Prostate gland (tissue), 2 donors: ENCODE data around the gene OR10K1. TPM values are rescaled to one million over a fixed set of nuclear protein-coding genes. Genes with fewer than 3 reads are reported as not detected.

Experiments used
- DNase-seq: peaks from one replicate; pipeline ENCODE4 v3.0.0-alpha.2; 2019; ENCODE audit warnings: low spot score
- H3K27ac ChIP-seq, 2 donors: fragments of 200-600 bp; sonication (generic); 2 replicates each; pipeline ENCODE4 v1.5.1; 2017 to 2019
- H3K27me3 ChIP-seq: fragments of 200-600 bp; sonication (generic); replicated peaks from 2 replicates; pipeline ENCODE4 v1.5.1; 2019; ENCODE audit not compliant: insufficient read depth
- H3K36me3 ChIP-seq, 2 donors: fragments of 200-600 bp; sonication (generic); 1 replicate in 1 of 2; 2 replicates in 1 of 2; pipeline versions ENCODE4 v1.5.1 to v1.8.1; 2017 to 2019
- H3K4me1 ChIP-seq: fragments of 200-600 bp; sonication (generic); replicated peaks from 2 replicates; pipeline ENCODE4 v1.5.1; 2019
- H3K4me3 ChIP-seq, 2 donors: fragments of 200-600 bp; sonication (generic); 2 replicates each; pipeline ENCODE4 v1.5.1; 2017 to 2019
- H3K9me3 ChIP-seq: fragments of 200-600 bp; sonication (generic); 2 replicates; pipeline ENCODE4 v1.5.1; 2017
- CTCF ChIP-seq, 4 experiments: fragments of 200-600 bp in 2 of 4; fragments of 450-650 bp in 2 of 4; sonication (generic) in 2 of 4; IDR thresholded peaks; 1 replicate in 3 of 4; 2 replicates in 1 of 4; pipeline ENCODE4 v1.5.1; 2016 to 2019; ENCODE audit warnings: antibody characterized with exemption in 4 of 4, mild to moderate bottlenecking in 2 of 4, moderate library complexity in 2 of 4
- POLR2A ChIP-seq: fragments of 450-650 bp; IDR thresholded peaks from one replicate; pipeline ENCODE4 v1.6.1; 2016; ENCODE audit warnings: antibody characterized with exemption, mild to moderate bottlenecking
- POLR2AphosphoS5 ChIP-seq: sonication (generic); formaldehyde crosslinking; IDR thresholded peaks from one replicate; pipeline ENCODE4 v1.6.1; 2017; ENCODE audit warnings: antibody characterized with exemption
- WGBS: methylation state at CpG from one replicate; pipeline ENCODE4 v1.1.5; 2018; 5-methylcytosine and 5-hydroxymethylcytosine counted together
- intact Hi-C: fragments of 100-400 bp; cut with DNase I; formaldehyde crosslinking; loops from one replicate; pipeline ENCODE4 v1.14.2; 2022
- total RNA-seq, 2 donors: library from RNA; depleted of rRNA; stranded (reverse); fragments of >200 nt; gene quantifications; one replicate each; pipeline ENCODE4 v1.1.0, GENCODE V29; 2016

Gene OR10K1
- total RNA-seq, 2 donors from 2014 or later = not detected

- no peak overlapping the region for H3K27ac ChIP-seq
- no peaks in the 10 kb centered on the region for H3K27me3 ChIP-seq
- H3K9me3 ChIP-seq = no peaks in the 10 kb centered on the region
- H3K4me3 ChIP-seq = no peak overlapping the region
- TF ChIP-seq POLR2AphosphoS5 = no peak
- TF ChIP-seq CTCF (IDR thresholded peaks at IDR 0.05) = no peak
- no peak for TF ChIP-seq POLR2A
- intact Hi-C loops = no loop called here
- H3K4me1 ChIP-seq = no peaks in the 10 kb centered on the region
- no peak for DNase-seq
- no peaks in the 10 kb centered on the region for H3K36me3 ChIP-seq
Observed at GRCh38 chr1:158457246-158457645, 4.4 kb upstream of the OR10K1 start.

- Histone ChIP-seq H3K27ac (no peak overlapping the region), H3K9me3 (no peaks in the 10 kb centered on the region), H3K4me1 (no peaks in the 10 kb centered on the region), H3K4me3 (no peak overlapping the region), H3K27me3 (no peaks in the 10 kb centered on the region), H3K36me3 (no peaks in the 10 kb centered on the region)
- no peak for TF ChIP-seq CTCF (IDR thresholded peaks at IDR 0.05)
- no peak for TF ChIP-seq POLR2A
- TF ChIP-seq POLR2AphosphoS5 = no peak
- intact Hi-C loops = no loop called here
- DNase-seq = no peak
Observed at GRCh38 chr1:158458263-158458662, 3.4 kb upstream of the OR10K1 start.

GRCh38 chr1:158471920-158472319, 10.3 kb downstream of the OR10K1 start, which contains the start of gene OR10R2:
TSS of gene OR10R2 (plus strand) at chr1:158472220. CDS start at chr1:158472326, 106 bp downstream.
- intact Hi-C loops = no loop called here
- no peaks in the 10 kb centered on the region for H3K9me3 ChIP-seq
- no peak for TF ChIP-seq POLR2AphosphoS5
- TF ChIP-seq POLR2A = no peak
- no peak for TF ChIP-seq CTCF (IDR thresholded peaks at IDR 0.05)
- DNase-seq = no peak
- H3K27ac ChIP-seq = no peak within 1 kb of the TSS
- no peak within 1 kb of the TSS for H3K4me3 ChIP-seq
- no peaks in the 10 kb centered on the region for H3K36me3 ChIP-seq
- no peaks in the 10 kb centered on the region for H3K4me1 ChIP-seq
- H3K27me3 ChIP-seq = no peaks in the 10 kb centered on the region

DNA sequence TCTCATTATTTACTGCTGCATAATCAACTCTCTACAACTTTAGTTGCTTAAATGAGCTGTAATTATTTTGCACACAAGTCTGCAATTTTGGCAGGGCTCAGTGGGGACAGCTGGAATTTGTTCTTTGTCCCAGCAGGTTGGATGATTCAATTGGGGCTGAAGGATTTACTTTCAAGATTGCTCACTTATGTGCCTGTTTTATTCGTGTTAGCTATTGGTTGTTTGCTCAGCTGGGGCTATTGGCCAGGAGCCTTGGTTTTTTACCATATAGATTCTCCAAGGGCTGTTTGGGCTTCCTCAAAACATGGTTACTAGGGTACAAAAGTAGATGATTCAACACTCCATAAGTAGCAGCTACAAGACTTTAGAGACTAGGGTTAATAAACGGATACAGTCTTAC, 23.8 kb downstream of the OR10K1 start:
- Histone ChIP-seq H3K4me1 (no peaks in the 10 kb centered on the region), H3K9me3 (no peaks in the 10 kb centered on the region), H3K36me3 (no peaks in the 10 kb centered on the region), H3K27me3 (no peaks in the 10 kb centered on the region), H3K4me3 (no peak overlapping the region), H3K27ac (no peak overlapping the region)
- 31% methylated on average over 2 of the region's 2 CpGs for WGBS
- intact Hi-C loops = no loop called here
- TF ChIP-seq POLR2A (no peak), POLR2AphosphoS5 (no peak), CTCF (IDR thresholded peaks at IDR 0.05) (no peak)
- DNase-seq = no peak

DNA sequence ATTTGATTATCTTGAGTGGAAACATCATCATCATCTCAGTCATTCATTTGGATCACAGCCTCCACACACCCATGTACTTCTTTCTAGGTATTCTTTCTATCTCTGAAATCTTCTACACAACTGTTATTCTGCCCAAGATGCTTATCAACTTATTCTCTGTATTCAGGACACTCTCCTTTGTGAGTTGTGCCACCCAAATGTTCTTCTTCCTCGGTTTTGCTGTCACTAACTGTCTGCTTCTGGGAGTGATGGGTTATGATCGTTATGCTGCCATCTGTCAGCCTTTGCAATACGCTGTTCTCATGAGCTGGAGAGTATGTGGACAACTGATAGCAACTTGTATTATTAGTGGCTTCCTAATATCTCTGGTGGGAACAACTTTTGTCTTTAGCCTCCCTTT, 29.7 kb downstream of the OR10K1 start:
- H3K36me3 ChIP-seq = no peaks in the 10 kb centered on the region
- 79% methylated on average over 3 of the region's 3 CpGs for WGBS
- intact Hi-C loops = no loop called here
- TF ChIP-seq POLR2A (no peak), POLR2AphosphoS5 (no peak), CTCF (IDR thresholded peaks at IDR 0.05) (no peak)
- no peak overlapping the region for H3K4me3 ChIP-seq
- no peaks in the 10 kb centered on the region for H3K4me1 ChIP-seq
- no peak for DNase-seq
- no peaks in the 10 kb centered on the region for H3K9me3 ChIP-seq
- H3K27ac ChIP-seq = no peak overlapping the region
- no peaks in the 10 kb centered on the region for H3K27me3 ChIP-seq
